Activated naive CD4-positive, alpha-beta T cell treated with anti-CD3 and anti-CD28 coated beads for 36 hours (primary cell): ENCODE results near the gene RNU5B-1. TPM values are rescaled to one million over a fixed set of nuclear protein-coding genes. Genes with fewer than 3 reads are reported as not detected.

Source experiments
- CTCF ChIA-PET: fragments of 350-600 bp; sonication (Branson Sonifier 250); formaldehyde crosslinking; loops from one replicate; lab custom pipeline; 2021; ENCODE audit warnings: antibody characterized with exemption; lab: Charles Lee
- DNase-seq: peaks from one replicate; pipeline ENCODE4 v3.0.0-alpha.2; 2020
- H3K27ac Mint-ChIP-seq: one replicate; pipeline ENCODE4 v1.8.0; 2021; ENCODE audit warnings: mild to moderate bottlenecking, mixed read lengths
- H3K27me3 Mint-ChIP-seq: one replicate; pipeline ENCODE4 v1.8.0; 2021; ENCODE audit warnings: low read depth, mixed read lengths
- H3K36me3 Mint-ChIP-seq: one replicate; pipeline ENCODE4 v1.8.0; 2021; ENCODE audit warnings: low read depth, mixed read lengths
- H3K4me1 Mint-ChIP-seq: one replicate; pipeline ENCODE4 v1.8.0; 2021; ENCODE audit warnings: low read depth, mixed read lengths
- H3K4me3 Mint-ChIP-seq: one replicate; pipeline ENCODE4 v1.8.0; 2021; ENCODE audit warnings: mild to moderate bottlenecking, moderate library complexity, mixed read lengths
- H3K9me3 Mint-ChIP-seq: one replicate; pipeline ENCODE4 v1.8.0; 2021; ENCODE audit warnings: mixed read lengths
- intact Hi-C: fragments of 100-400 bp; cut with micrococcal nuclease; formaldehyde crosslinking; loops from one replicate; pipeline ENCODE4 v1.15.1; 2023
- total RNA-seq, 2 experiments: library from RNA; stranded (reverse); gene quantifications; one replicate each; pipeline ENCODE4 v1.2.3, GENCODE V29; 2021

The RNU5B-1 gene
- total RNA-seq, 2 experiments from 2014 or later, result not detected

DNA sequence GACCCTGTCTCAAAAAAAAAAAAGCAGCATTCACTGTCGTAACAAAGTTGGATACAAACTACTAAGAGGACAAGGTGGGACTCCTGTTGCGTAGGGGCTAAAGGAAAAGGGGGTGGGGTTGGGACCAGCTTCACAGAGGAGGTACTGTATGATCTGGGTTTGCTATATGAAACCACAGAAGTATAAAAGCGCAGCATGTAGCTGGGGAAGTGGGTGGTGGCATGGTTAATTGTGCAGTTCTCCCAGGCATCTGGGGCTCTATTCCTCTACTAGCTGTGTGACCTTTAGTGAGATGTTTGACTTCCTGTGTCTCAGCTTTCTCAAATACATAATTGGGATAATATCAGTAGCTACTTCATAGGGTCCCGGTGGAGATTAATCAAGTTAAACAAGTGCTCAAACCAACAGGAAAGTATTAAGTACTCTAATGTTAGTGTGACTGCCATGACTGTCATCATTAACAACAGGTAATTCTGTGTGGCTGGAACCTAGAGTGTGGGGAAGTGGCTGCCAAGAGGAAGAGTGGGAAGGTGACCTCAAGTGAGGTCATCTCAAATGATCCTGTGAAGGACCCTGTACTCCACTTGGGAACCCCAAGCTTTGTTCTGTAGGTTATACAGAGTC, 29.3 kb upstream of the RNU5B-1 start:
- CTCF ChIA-PET, result interaction anchor here (0.6 to 1.7 kb wide), 5 partner anchors 24 to 294 kb away, joined by 3 to 4 read pairs (median 3); no protein-coding TSS in a partner anchor
- no peak overlapping the region for H3K4me3 Mint-ChIP-seq
- DNase-seq, result peak; percentile 38

DNA sequence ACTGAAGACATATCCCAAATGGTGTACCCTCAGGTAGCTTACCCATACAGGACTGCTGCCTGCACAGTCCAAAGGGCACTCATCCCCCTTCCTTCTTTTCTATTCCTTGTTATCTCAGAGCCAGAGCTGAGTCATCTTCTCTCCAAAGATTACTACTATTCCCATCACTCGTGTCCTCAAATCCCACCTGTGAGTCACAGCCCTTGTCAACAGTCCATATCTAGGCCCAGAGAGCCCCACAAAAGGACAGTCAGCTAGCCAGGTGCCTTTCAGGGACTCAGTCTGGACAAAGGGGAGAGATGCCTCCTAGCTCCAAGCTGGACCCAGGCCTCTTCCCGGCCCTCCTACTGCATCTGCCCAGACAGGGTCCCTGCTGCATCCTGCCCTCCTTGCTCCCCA, 28.8 kb upstream of the RNU5B-1 start:
- DNase-seq, result no peak
- Mint-ChIP-seq H3K4me3 (no peak overlapping the region), H3K9me3 (no peaks in the 10 kb centered on the region), H3K4me1 (peaks cover 34% of the 10 kb centered on the region), H3K27me3 (no peaks in the 10 kb centered on the region), H3K36me3 (no peaks in the 10 kb centered on the region), H3K27ac (peak overlapping the region; percentile 38)
- intact Hi-C loops, result no loop called here
- CTCF ChIA-PET, result interaction anchor here (0.6 to 1.2 kb wide), 5 partner anchors 11 to 294 kb away, joined by 3 to 4 read pairs (median 3); partner anchors contain the start of gene PARP16

More for the DNA sequence above, 29.3 kb upstream of the RNU5B-1 start:
- H3K4me1 Mint-ChIP-seq, result peaks cover 31% of the 10 kb centered on the region
- no peaks in the 10 kb centered on the region for H3K9me3 Mint-ChIP-seq
- H3K36me3 Mint-ChIP-seq, result no peaks in the 10 kb centered on the region
- intact Hi-C loops, result no loop called here
- H3K27ac Mint-ChIP-seq, result peak overlapping the region; percentile 52
- no peaks in the 10 kb centered on the region for H3K27me3 Mint-ChIP-seq

DNA sequence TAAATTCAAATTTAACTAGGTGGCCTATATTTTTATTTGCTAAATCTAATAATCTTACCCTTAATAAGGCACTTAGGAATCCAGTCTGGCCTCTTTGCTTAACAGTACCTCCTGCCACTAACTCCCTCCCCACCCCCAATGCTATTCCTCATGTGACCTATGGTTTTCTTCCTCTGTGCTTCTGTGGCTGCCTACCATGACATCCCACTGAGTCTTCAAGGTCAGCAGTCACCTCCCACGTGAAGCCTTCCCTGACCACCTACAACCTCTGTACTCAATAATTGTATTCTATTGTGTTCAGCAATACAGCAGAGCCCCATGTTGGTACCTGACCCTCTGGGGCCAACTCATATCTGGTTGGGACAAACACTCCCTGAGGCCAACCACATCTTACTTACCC, 27.5 kb upstream of the RNU5B-1 start:
- Mint-ChIP-seq H3K27me3 (no peaks in the 10 kb centered on the region), H3K27ac (peak overlapping the region; percentile 32), H3K9me3 (no peaks in the 10 kb centered on the region), H3K4me3 (no peak overlapping the region), H3K36me3 (no peaks in the 10 kb centered on the region), H3K4me1 (peaks cover 34% of the 10 kb centered on the region)
- CTCF ChIA-PET, result interaction anchor here (0.9 to 1.8 kb wide), 4 partner anchors 8 to 65 kb away, joined by 3 to 7 read pairs (median 4); partner anchors contain the start of genes CILP and PARP16
- intact Hi-C loops, result no loop called here
- DNase-seq, result no peak

DNA sequence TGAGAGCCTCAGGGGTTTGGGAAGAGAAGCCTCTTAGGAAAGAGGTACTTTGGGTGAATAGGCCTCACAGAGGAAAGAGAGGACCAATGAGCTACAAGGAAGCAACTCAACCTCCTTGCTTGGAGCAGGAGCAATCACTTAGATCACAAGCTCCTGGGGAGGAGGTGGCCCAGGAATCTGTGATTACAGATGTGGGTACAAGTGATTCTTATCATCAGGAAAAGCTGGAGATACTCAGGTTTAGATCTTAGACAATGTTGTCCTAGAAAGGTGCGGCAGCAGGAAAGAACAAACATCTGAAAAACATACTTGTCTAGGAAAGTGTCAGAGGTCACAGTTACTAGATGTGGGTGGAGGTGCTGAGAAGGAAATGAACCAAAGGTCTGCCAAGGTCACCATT, 26.0 kb upstream of the RNU5B-1 start:
- no peak overlapping the region for H3K4me3 Mint-ChIP-seq
- CTCF ChIA-PET, result interaction anchor here (0.5 to 1.8 kb wide), 4 partner anchors 9 to 169 kb away, joined by 3 to 7 read pairs (median 6); no protein-coding TSS in a partner anchor
- no peaks in the 10 kb centered on the region for H3K9me3 Mint-ChIP-seq
- DNase-seq, result no peak
- H3K4me1 Mint-ChIP-seq, result peaks cover 42% of the 10 kb centered on the region
- no peaks in the 10 kb centered on the region for H3K27me3 Mint-ChIP-seq
- intact Hi-C loops, result no loop called here
- H3K27ac Mint-ChIP-seq, result no peak overlapping the region
- no peaks in the 10 kb centered on the region for H3K36me3 Mint-ChIP-seq

DNA sequence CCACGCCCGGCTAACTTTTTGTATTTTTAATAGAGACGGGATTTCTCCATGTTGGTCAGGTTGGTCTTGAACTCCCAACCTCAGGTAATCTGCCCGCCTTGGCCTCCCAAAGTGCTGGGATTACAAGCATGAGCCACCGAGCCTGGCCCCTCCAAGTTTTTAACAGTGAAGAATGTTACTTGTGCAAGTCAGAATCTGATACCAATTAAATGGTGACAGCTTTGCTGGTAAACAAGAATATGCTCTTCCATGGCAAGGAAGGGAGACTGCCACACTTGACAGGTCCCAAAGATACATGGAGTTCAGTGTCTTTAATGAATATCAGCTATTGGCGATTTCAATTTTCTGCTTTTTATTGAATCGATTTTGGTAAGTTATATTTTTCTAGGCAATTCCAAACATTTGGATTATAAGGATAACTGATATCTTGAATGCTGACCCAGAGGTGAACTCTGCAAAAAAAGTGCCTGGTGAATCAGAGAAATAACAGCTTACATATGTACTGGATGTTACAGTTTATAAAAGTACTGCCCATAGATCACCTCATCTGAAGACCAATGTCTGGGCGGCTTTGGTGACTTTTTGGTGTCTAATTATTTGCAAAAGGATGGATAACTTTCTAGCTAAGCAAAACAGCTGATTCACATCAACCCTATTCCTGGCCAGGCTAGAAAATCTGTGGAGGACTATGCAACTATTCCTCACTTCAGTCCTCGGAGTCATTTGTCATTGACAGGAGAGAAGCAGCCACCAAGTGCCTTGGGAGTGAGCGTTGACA, 19.0 kb upstream of the RNU5B-1 start:
- intact Hi-C loops, result loop anchor here (1.0 kb wide), 3 partner anchors 19 to 100 kb away; partner anchors contain the start of genes CLPX and RNU5B-1
- CTCF ChIA-PET, result interaction anchor here (0.9 to 3.3 kb wide), 8 partner anchors 8 to 158 kb away, joined by 3 to 27 read pairs (median 3); partner anchors contain the start of gene RNU5B-1
- no peak for DNase-seq
- peaks cover 33% of the 10 kb centered on the region for H3K4me1 Mint-ChIP-seq
- no peaks in the 10 kb centered on the region for H3K27me3 Mint-ChIP-seq
- peak overlapping the region; percentile 83 for H3K4me3 Mint-ChIP-seq
- H3K27ac Mint-ChIP-seq, result peak overlapping the region; percentile 82
- no peaks in the 10 kb centered on the region for H3K9me3 Mint-ChIP-seq
- H3K36me3 Mint-ChIP-seq, result no peaks in the 10 kb centered on the region

DNA sequence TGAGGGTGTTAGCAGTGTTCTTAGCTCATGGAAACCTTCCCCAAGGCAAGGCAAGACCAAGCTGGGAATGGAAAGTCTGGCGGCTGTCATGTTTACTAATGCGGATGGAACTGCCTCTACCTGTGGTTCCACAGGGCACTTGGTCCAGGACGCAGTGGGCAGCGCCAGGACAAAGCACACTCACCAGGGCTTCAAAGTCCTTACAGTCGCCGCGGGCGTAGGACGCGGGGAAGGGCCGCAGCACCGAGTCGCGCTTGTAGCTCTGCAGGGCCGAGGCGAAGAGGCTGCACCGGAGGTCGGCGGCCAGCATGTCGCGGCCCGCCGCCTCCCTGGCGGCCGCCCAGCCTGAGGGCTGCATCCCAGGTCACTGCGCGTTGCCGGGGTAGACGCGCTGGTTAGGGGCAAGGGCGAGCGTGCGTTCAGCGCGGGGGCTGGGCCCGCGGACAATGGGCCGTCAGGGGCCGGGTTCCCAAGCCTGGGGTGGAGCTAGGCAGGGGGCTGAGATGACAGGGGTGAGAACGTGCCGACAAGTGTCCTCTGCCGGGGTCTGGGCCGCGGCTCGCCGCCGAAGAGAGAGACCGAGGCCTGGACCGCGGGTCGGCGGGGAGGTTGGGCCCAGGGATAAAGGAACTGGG, 18.3 kb upstream of the RNU5B-1 start:
- intact Hi-C loops, result loop anchor here (1.0 kb wide), 3 partner anchors 18 to 101 kb away; partner anchors contain the start of genes CLPX and RNU5B-1
- CTCF ChIA-PET, result interaction anchor here (0.5 to 3.3 kb wide), 10 partner anchors 9 to 266 kb away, joined by 3 to 27 read pairs (median 3); partner anchors contain the start of gene RNU5B-1
- Mint-ChIP-seq H3K4me3 (peak overlapping the region; percentile 83), H3K4me1 (peaks cover 32% of the 10 kb centered on the region), H3K9me3 (no peaks in the 10 kb centered on the region), H3K27me3 (no peaks in the 10 kb centered on the region), H3K27ac (peak overlapping the region; percentile 82), H3K36me3 (no peaks in the 10 kb centered on the region)
- peak; percentile 31 for DNase-seq

DNA sequence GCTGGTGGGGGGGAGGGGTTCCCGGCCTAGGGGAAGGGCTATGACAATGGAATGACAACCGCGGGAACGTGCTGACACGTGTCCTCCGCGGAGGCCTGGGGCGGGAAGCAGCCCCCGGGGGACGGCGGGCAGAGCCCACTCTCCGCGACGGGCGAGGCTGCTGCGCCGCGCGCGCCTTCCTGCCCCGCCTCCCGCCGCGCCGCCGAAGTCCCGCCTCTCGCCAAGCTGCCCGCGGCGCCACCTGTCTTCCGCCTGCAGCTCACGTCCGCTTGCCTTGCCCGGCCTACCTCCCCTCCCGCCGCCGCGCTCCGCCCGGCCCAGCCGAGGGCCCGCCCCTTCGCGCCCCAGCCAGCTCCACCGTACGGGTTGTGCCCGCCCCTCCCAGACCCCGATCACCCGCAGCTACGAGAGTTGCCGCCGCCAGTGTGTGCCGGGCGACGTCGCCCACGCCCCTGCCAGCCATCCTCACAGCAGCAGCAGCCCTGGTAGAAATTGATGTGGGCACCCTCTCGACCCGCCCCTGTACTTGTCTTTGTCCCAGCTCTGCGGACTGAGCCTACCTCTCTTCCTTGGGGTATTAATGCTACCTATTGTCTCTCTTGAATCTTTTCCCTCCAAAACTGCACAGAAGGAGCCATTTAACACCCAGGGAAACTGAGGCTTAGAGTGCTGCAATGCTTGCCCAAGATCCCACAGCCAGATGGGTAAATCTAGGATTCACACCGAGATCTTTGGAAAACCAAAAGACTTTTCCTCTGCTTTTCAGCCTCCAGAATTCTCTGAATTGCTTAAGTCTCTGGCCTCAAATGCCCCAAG, 17.6 kb upstream of the RNU5B-1 start, which contains the start of gene PARP16:
PARP16 (minus strand) TSS at position 180 of the 816 bp plus-strand sequence. CDS start 457 bp downstream, outside the sequence.
- Mint-ChIP-seq H3K36me3 (no peaks in the 10 kb centered on the region), H3K9me3 (no peaks in the 10 kb centered on the region), H3K27ac (peak within 1 kb of the TSS; percentile 82), H3K4me1 (peaks cover 32% of the 10 kb centered on the region), H3K27me3 (no peaks in the 10 kb centered on the region), H3K4me3 (peak within 1 kb of the TSS; percentile 83)
- intact Hi-C loops, result loop anchor here (1.0 kb wide), 4 partner anchors 9 to 102 kb away; partner anchors contain the start of genes CLPX, RNU5A-1 and RNU5B-1
- peak; percentile 92 for DNase-seq
- CTCF ChIA-PET, result interaction anchor here (0.5 to 3.3 kb wide), 9 partner anchors 9 to 267 kb away, joined by 3 to 27 read pairs (median 3); no protein-coding TSS in a partner anchor

DNA sequence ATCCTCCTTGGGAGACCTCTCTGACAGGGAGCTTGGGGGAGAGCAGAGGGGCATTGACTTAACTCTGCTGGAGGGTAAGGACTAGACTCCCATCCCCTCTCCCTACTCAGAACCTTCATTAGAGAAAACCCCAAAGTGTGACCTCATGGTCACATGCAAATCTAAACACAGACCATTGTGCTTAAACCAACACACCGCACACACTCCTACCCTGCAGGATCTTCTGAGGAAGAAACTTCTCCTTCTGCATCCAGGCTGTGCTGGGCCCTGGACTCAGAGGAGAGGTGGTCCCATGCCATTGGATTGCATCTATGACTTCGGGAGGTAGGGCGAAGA, 17.0 kb upstream of the RNU5B-1 start:
- DNase-seq, result no peak
- H3K36me3 Mint-ChIP-seq, result no peaks in the 10 kb centered on the region
- peaks cover 29% of the 10 kb centered on the region for H3K4me1 Mint-ChIP-seq
- H3K27ac Mint-ChIP-seq, result peak overlapping the region; percentile 67
- CTCF ChIA-PET, result interaction anchor here (0.9 to 3.3 kb wide), 5 partner anchors 10 to 186 kb away, joined by 3 to 27 read pairs (median 3); no protein-coding TSS in a partner anchor
- peak overlapping the region; percentile 83 for H3K4me3 Mint-ChIP-seq
- H3K27me3 Mint-ChIP-seq, result no peaks in the 10 kb centered on the region
- intact Hi-C loops, result loop anchor here (1.0 kb wide), 1 partner anchor 9 kb away; the partner anchor contains the start of gene RNU5A-1
- no peaks in the 10 kb centered on the region for H3K9me3 Mint-ChIP-seq

DNA sequence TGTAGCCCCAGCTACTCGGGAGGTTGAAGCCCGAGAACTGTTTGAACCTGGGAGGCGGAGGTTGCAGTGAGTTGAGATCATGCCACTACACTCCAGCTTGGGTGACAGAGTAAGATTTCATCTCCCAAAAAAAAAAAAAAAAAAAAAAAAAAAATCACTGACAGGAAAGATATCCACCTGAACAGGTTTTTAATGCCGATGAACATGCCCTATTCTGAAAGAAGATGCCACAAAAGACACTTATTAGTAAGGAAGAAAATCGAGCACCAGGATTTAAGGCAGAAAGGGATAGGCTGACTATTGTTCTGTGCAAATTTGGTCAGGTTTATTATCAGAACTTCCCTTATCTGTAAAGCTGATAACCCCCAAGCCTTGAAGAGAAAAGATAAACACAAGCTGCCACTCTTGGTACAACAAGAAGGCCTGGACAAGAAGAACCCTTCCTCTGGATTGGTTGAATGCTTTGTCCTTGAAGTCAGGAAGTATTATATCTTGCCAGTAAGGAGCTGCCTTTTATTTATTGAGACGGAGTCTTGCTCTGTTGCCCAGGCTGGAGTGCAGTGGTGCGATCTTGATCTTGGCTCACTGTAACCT, 15.1 kb upstream of the RNU5B-1 start:
- Mint-ChIP-seq H3K36me3 (no peaks in the 10 kb centered on the region), H3K27ac (no peak overlapping the region), H3K4me1 (peaks cover 17% of the 10 kb centered on the region), H3K9me3 (no peaks in the 10 kb centered on the region), H3K27me3 (no peaks in the 10 kb centered on the region), H3K4me3 (no peak overlapping the region)
- no peak for DNase-seq
- intact Hi-C loops, result no loop called here
- CTCF ChIA-PET, result no interaction called here

DNA sequence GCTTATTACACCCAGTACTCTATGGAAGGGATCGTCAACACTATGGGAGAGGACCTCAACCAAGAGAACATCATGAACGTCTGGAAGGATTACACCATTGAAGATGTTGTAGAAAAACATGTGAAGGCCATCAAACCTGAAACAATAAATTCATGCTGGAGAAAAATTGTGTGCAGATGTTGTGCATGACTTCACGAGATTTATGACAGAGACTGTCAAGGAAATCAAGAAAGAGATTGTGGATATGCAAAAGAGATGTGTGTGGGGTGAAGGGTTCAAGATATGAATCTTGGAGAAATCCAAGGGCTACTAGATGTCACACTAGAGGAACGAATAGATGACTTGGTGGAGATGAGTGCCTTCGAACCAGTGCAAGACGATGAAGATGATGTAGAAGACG, 14.2 kb upstream of the RNU5B-1 start:
- Mint-ChIP-seq H3K27ac (no peak overlapping the region), H3K9me3 (no peaks in the 10 kb centered on the region), H3K27me3 (no peaks in the 10 kb centered on the region), H3K36me3 (no peaks in the 10 kb centered on the region), H3K4me1 (peaks cover 16% of the 10 kb centered on the region), H3K4me3 (no peak overlapping the region)
- DNase-seq, result no peak
- CTCF ChIA-PET, result no interaction called here
- intact Hi-C loops, result no loop called here
